Choroid plexus epithelial cell (primary cell): ENCODE measurements around the gene PKDCC.

Experiments
- DNase-seq: peaks from one replicate; pipeline ENCODE4 v3.0.0-alpha.2; 2010; ENCODE audit warnings: low read depth
- H3K4me3 ChIP-seq: 2 replicates; pipeline ENCODE4 v1.5.1; 2011; ENCODE audit warnings: low read depth, mild to moderate bottlenecking, control low read depth, low read length, moderate library complexity
- CTCF ChIP-seq: conservative IDR thresholded peaks from 2 replicates; pipeline ENCODE4 v1.5.1; 2011; ENCODE audit warnings: low read depth, mild to moderate bottlenecking, control low read depth, inconsistent platforms, low read length, moderate library complexity

The PKDCC gene

DNA sequence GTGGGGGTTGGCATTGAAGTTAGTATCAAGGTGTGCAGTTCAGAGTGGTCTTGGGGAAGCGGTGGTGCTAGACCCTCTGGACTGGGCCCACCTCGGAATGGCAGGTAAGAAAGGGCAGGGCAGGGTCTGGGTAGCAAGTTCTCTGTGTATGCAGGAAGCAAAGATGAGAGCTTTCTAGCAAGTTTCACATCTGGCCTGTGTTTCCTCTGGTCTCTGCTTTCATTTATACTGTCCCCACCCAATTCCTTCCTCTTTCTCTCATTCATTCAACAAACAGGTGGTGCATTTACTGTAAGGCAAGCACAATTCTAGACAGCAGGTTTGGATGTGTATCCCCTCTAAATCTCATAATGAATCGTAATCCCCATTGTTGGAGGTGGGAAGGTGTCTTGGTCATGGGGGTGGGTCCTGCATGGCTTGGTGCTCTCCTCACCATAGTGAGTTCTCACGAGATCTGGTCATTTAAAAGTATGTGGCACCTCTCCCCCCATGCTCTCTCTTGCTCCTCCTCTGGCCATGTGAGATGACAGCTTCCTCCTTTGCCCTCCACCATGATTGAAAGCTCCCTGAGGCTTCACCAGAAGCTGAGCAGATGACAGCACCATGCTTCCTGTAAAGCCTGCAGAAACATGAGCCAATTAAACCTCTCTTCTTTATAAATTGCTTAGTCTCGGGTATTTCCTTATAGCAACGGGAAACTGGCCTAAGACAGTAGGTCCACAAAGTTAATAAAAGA, 51.8 kb downstream of the PKDCC start:
- no peak for TF ChIP-seq CTCF
- no peak for DNase-seq
- no peak overlapping the region for H3K4me3 ChIP-seq

GRCh38 chr2:42100683-42101205, 52.9 kb downstream of the PKDCC start:
- DNase-seq, result no peak
- no peak for TF ChIP-seq CTCF
- H3K4me3 ChIP-seq, result no peak overlapping the region

GRCh38 chr2:42101206-42102023, 53.6 kb downstream of the PKDCC start:
- DNase-seq, result peak; percentile 90
- TF ChIP-seq CTCF, result no peak
- H3K4me3 ChIP-seq, result peak overlapping the region; percentile 36

DNA sequence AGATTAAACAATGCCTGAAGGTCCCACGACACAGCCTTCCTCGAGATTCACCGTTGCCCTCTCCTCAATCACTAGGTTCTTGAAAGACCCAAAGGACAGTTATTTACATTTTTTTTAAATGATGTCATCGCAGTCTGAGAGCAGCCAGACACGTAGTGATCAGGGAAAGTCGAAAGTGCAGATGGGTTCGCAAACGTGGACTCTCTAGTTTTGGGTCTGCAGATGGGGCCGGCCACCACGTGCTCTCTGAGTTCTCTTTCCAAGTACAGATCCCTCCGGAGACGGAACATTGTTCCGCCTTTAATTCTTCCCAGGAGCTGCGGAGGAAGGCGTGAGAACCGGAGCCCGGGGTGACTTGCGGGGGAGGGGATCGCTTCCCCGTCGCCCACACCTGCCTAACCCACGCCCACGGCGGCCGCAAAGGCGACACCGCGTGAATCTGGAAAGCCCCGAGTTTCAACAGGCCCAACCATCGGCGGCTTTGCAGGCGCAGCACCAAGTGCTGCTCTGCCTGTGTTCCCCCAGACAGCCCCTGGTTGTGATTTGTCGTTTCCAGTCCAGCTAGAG, 54.3 kb downstream of the PKDCC start:
- TF ChIP-seq CTCF, result no peak
- H3K4me3 ChIP-seq, result peak overlapping the region; percentile 36
- DNase-seq, result peak; percentile 96

DNA sequence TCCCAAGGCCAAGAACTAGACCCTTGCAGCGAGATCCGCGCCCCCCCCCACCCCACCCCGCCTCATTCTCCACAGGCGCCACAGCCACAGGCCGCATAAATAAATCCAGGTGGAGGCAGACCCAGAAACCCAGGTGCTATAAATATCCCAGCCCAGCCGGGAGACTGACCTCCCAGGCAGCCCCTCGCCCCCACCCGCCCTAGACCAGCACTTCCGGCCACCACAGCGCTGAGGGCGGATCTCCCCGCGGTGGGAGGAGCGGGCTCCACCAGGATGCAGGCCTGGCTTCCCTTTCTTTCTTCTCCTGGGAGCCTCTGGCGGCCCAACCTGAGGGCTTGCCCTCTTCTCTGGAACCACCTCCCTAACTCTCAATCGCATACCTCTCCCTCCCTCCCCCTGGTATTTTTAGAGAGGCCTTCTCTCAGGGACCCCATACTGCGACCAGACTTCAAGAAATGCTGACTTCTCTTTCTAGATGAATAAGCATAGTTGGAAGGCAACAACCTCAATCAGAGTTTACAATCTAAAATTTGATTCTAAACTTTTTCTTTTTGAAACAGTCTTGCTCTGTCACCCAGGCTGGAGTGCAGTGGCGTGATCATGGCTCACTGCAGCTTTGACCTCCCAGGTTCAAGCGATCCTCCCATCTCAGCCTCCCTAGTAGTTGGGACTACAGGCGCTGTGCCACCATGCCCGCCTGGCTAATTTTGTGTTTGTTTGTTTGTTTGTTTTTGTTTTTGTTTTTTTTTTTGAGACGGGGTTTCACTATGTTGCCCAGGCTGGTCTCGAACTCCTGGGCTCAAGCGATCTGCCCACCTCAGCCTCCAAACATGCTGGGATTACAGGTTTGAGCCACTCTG, 55.0 kb downstream of the PKDCC start:
- H3K4me3 ChIP-seq, result peak overlapping the region; percentile 36
- no peak for TF ChIP-seq CTCF
- peak; percentile 85 for DNase-seq

DNA sequence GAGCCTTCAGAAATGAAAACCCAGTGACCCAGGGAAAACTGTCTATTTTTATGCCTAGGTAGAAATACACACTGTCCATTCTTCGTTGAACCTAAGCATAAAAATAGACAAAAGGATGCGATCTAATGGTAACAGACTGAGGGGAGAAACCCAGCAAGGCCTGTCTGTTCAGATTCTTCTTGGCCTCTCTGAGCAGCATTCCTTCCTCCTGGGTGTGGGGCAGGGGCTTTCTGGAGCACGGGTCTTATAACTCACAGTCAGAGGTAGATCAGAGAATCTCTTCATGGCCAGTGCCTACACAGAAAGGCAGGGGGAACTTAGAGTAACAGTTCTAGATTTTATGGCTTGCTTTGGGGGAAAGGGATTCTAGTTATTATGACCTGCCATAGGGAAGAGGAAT, 56.0 kb downstream of the PKDCC start:
- H3K4me3 ChIP-seq, result no peak overlapping the region
- DNase-seq, result no peak
- no peak for TF ChIP-seq CTCF
